Breast epithelium (tissue), 4 donors: Measurements from ENCODE around the gene TTLL13. TPM values are rescaled to one million over a fixed set of nuclear protein-coding genes. Genes with fewer than 3 reads are reported as not detected.

Source experiments
- DNase-seq, 2 donors: peaks; one replicate each; pipeline ENCODE4 v3.0.0-alpha.2; 2019; ENCODE audit warnings: low spot score in 2 of 2
- H3K27ac ChIP-seq, 2 donors: fragments of 200-600 bp; sonication (generic) in 1 of 2; one replicate each; pipeline ENCODE4 v1.5.1; 2016 to 2019; ENCODE audit warnings: mild to moderate bottlenecking in 1 of 2
- H3K27me3 ChIP-seq, 2 donors: fragments of 200-600 bp; sonication (generic) in 1 of 2; one replicate each; pipeline versions ENCODE4 v1.5.1 to v1.6.0; 2017 to 2019; ENCODE audit warnings: control low read depth in 1 of 2, mild to moderate bottlenecking in 1 of 2
- H3K36me3 ChIP-seq: fragments of 200-600 bp; one replicate; pipeline ENCODE4 v1.5.1; 2019
- H3K4me1 ChIP-seq, 2 donors: fragments of 200-600 bp; sonication (generic); one replicate each; pipeline ENCODE4 v1.5.1; 2016 to 2019; ENCODE audit warnings: control low read depth in 1 of 2
- H3K4me3 ChIP-seq, 3 donors: fragments of 200-600 bp; sonication (generic); 1 replicate in 2 of 3; 2 replicates in 1 of 3; pipeline ENCODE4 v1.5.1; 2016 to 2019; ENCODE audit warnings: mild to moderate bottlenecking in 3 of 3, moderate library complexity in 2 of 3
- H3K9me3 ChIP-seq, 2 donors: fragments of 200-600 bp; sonication (generic) in 1 of 2; one replicate each; pipeline ENCODE4 v1.5.1; 2016 to 2019; ENCODE audit warnings: control low read depth in 1 of 2
- POLR2A ChIP-seq: fragments of 450-650 bp; IDR thresholded peaks from one replicate; pipeline ENCODE4 v1.6.1; 2016; ENCODE audit warnings: antibody characterized with exemption, mild to moderate bottlenecking, moderate library complexity
- POLR2AphosphoS5 ChIP-seq, 3 donors: sonication (generic); formaldehyde crosslinking; IDR thresholded peaks; one replicate each; pipeline ENCODE4 v1.6.1; 2017; ENCODE audit warnings: antibody characterized with exemption in 3 of 3
- intact Hi-C: fragments of 100-400 bp; cut with DNase I; formaldehyde crosslinking; loops from one replicate; pipeline ENCODE4 v1.15.1; 2023; ENCODE audit warnings: low total_unique reads
- total RNA-seq, 3 donors: library from RNA; depleted of rRNA; stranded (reverse); fragments of >200 nt; gene quantifications; one replicate each; pipeline ENCODE4 v1.1.0, GENCODE V29; 2016
- TF ChIP-seq, protein P1 (sequence below), 3 donors: fragments of 450-650 bp; IDR thresholded peaks; one replicate each; pipeline ENCODE4 v1.5.1; 2016 to 2017; ENCODE audit warnings: antibody characterized with exemption in 3 of 3, mild to moderate bottlenecking in 3 of 3, moderate library complexity in 3 of 3

TTLL13 gene, protein sequence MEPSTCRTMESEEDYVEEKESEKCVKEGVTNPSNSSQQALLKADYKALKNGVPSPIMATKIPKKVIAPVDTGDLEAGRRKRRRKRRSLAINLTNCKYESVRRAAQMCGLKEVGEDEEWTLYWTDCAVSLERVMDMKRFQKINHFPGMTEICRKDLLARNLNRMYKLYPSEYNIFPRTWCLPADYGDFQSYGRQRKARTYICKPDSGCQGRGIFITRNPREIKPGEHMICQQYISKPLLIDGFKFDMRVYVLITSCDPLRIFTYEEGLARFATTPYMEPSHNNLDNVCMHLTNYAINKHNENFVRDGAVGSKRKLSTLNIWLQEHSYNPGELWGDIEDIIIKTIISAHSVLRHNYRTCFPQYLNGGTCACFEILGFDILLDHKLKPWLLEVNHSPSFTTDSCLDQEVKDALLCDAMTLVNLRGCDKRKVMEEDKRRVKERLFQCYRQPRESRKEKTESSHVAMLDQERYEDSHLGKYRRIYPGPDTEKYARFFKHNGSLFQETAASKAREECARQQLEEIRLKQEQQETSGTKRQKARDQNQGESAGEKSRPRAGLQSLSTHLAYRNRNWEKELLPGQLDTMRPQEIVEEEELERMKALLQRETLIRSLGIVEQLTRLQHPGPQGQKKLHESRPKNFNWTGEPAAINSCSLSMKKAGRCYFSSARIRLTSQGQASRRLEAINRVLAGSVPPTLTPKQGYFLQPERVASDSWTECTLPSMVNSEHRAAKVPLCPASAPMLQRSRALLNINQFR
- total RNA-seq: under 1 TPM in 1 of 3 donors, not detected in 2; 0.15 TPM

DNA sequence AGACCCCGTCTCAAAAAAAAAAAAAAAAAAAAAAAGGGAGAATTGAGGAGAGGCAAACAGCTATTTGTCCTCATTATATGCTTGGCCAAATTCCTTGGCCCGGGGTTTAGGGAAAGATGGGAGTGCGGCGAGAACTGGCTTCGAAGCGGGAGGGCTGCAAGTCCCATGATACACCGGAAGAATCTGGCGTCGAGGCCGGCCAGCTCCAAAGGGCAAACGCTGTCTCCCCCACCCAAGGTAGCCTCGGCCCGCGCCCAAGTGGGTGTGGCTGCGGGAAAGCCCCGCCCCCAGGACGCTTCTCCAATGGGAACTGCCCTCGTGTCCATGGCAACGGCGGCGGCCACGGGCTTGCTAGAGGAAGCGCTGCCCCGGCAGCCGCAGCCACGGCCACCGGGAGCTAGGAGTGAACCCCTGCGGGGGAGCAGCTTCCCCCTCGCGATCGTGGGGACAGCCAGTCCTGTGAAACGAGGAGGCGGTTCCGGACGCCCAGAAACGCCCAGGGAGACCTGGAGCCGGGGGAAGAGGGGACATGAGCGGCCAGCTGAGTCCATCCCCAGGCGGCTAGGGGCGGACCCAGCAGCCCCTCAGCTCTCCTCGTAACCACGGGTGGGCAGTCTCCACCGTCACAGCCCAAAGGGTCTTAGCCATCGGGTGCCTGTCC is at the start of gene TTLL13:
TTLL13 (plus strand) TSS at position 354 of the 661 bp plus-strand sequence. CDS start 1,075 bp downstream, outside the sequence.
- intact Hi-C loops: no loop called here
- Histone ChIP-seq H3K9me3 (no peaks in the 10 kb centered on the region), H3K4me3 (peak within 1 kb of the TSS; percentile 50 to 88 (median 60)), H3K27me3 (no peaks in the 10 kb centered on the region), H3K36me3 (no peaks in the 10 kb centered on the region), H3K27ac (peak within 1 kb of the TSS; percentile 52 to 75), H3K4me1 (no peaks in the 10 kb centered on the region)
- TF ChIP-seq, protein P1, sequence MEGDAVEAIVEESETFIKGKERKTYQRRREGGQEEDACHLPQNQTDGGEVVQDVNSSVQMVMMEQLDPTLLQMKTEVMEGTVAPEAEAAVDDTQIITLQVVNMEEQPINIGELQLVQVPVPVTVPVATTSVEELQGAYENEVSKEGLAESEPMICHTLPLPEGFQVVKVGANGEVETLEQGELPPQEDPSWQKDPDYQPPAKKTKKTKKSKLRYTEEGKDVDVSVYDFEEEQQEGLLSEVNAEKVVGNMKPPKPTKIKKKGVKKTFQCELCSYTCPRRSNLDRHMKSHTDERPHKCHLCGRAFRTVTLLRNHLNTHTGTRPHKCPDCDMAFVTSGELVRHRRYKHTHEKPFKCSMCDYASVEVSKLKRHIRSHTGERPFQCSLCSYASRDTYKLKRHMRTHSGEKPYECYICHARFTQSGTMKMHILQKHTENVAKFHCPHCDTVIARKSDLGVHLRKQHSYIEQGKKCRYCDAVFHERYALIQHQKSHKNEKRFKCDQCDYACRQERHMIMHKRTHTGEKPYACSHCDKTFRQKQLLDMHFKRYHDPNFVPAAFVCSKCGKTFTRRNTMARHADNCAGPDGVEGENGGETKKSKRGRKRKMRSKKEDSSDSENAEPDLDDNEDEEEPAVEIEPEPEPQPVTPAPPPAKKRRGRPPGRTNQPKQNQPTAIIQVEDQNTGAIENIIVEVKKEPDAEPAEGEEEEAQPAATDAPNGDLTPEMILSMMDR (IDR thresholded peaks at IDR 0.05): peak in 1 of 3 donors; percentile 17
- TF ChIP-seq POLR2A (no peak), POLR2AphosphoS5 (IDR thresholded peaks at IDR 0.05) (peak; percentile 12 to 24 (median 22))
- peak; percentile 85 to 86 for DNase-seq

DNA sequence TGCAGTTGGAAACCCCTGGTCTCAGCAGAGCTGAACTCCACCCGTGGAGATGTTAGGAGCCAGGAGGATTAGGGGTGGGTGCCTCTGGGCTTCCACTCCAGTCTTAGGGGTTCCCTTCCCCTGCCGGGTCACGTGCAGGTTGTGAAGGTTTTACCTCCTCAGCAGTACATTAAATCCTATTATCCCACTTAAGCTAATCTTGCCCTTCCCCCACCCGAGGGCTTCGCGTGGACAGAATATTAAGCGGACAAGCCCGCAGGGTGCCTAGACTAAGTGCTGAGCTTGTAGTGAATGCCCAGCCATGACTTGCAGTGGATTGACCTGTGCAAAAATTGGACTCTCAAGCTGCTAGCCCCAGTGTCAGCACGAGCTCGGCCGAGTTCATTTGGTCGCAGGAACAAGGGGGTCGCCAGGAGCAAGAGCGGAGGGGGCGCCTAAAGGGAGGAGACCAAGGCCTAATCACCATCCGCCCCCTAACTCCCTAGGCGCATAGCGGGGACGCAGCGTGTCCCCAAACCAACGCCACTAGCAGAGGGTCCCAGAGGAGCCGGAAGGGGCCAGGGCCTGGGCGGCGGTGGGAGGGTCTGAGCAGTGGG is 48.7 kb upstream of the TTLL13 start:
- Histone ChIP-seq H3K27me3 (no peaks in the 10 kb centered on the region), H3K4me3 (peak overlapping the region; percentile 79 to 83 (median 81)), H3K36me3 (no peaks in the 10 kb centered on the region), H3K27ac (peak overlapping the region; percentile 87 to 91), H3K4me1 (peaks cover 5 to 7% of the 10 kb centered on the region in 2 donors), H3K9me3 (no peaks in the 10 kb centered on the region)
- no peak for DNase-seq
- intact Hi-C loops: no loop called here
- TF ChIP-seq POLR2A: no peak
- no peak for TF ChIP-seq POLR2AphosphoS5 (IDR thresholded peaks at IDR 0.05)
- TF ChIP-seq, protein P1 (IDR thresholded peaks at IDR 0.05): no peak

DNA sequence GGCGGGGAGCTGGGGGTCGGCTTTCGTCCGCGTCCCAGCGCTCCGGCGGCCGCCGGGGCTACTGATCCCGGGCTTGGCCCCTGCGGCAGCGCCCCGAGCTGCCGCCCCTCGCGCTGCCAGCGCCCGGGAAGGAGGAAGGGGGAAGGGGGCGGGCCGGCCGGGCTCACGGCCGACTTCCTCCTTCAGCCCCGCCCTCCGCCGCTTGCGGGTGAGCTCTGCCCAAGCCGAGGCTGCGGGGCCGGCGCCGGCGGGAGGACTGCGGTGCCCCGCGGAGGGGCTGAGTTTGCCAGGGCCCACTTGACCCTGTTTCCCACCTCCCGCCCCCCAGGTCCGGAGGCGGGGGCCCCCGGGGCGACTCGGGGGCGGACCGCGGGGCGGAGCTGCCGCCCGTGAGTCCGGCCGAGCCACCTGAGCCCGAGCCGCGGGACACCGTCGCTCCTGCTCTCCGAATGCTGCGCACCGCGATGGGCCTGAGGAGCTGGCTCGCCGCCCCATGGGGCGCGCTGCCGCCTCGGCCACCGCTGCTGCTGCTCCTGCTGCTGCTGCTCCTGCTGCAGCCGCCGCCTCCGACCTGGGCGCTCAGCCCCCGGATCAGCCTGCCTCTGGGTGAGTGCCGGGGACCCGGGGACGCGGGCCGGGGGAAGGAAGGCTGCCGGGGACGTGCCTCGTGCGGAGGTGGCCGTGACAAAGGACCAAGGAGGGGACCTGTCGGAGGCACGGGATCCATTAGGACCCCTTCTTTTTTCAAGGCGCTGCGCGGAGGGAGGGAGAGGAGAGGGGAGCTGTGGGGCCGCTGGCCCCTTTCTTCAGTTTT is 48.0 kb upstream of the TTLL13 start, which contains the start of gene SEMA4B:
SEMA4B (plus strand) TSS at position 201 of the 814 bp plus-strand sequence; CDS start at position 450, 249 bp downstream.
- H3K27me3 ChIP-seq: no peaks in the 10 kb centered on the region
- H3K27ac ChIP-seq: peak within 1 kb of the TSS; percentile 87 to 91
- H3K4me3 ChIP-seq: peak within 1 kb of the TSS; percentile 79 to 83 (median 81)
- no peak for DNase-seq
- no peaks in the 10 kb centered on the region for H3K9me3 ChIP-seq
- peaks cover 5 to 7% of the 10 kb centered on the region in 2 donors for H3K4me1 ChIP-seq
- intact Hi-C loops: no loop called here
- no peaks in the 10 kb centered on the region for H3K36me3 ChIP-seq
- TF ChIP-seq POLR2A: no peak
- peak in 1 of 3 donors; percentile 24 for TF ChIP-seq POLR2AphosphoS5 (IDR thresholded peaks at IDR 0.05)
- TF ChIP-seq, protein P1 (IDR thresholded peaks at IDR 0.05): no peak

DNA sequence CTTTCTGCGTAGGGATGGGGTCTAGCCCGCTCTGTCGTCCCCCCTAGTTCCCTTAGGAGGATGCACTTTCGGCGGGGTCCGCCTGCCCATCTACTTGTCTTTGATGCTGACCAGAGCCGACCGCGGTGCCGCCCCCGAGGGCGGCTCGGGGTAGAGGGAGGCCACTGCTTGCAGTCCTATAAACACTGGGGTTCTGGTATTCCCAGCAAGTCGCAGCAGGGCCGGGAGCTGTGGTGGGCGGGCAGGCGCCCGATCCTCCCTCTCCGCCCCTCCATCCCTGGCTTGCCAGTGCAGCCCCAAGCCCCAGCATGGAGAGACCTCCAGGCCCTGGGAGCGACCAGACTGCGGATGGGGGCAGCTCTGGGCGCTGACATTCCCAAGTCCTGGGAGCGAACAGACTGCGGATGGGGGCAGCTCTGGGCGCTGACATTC is 47.4 kb upstream of the TTLL13 start:
- Histone ChIP-seq H3K36me3 (no peaks in the 10 kb centered on the region), H3K4me1 (peaks cover 5 to 7% of the 10 kb centered on the region in 2 donors), H3K4me3 (peak overlapping the region; percentile 79 to 83 (median 81)), H3K27ac (peak overlapping the region; percentile 87 to 91), H3K27me3 (no peaks in the 10 kb centered on the region), H3K9me3 (no peaks in the 10 kb centered on the region)
- intact Hi-C loops: no loop called here
- no peak for TF ChIP-seq POLR2AphosphoS5 (IDR thresholded peaks at IDR 0.05)
- TF ChIP-seq, protein P1 (IDR thresholded peaks at IDR 0.05): no peak
- TF ChIP-seq POLR2A: no peak
- DNase-seq: no peak
